ENCODE results near the gene ATRAID. TPM values are rescaled to one million over a fixed set of nuclear protein-coding genes. Genes with fewer than 3 reads are reported as not detected.
"Not testable (repeated sequence)": the region's sequence is repeated elsewhere in the genome, so short reads cannot be mapped to it uniquely, and the experiment has no call there.

The ATRAID gene
- polyA plus RNA-seq (2013, experiment 1 of 2), result 195 TPM
- 199 TPM for polyA plus RNA-seq (2013, experiment 2 of 2)

GRCh38 chr2:27211943-27212625 is at the start of gene ATRAID, which contains the start of gene SLC5A6:
TSS of gene ATRAID (plus strand) at chr2:27212041. CDS start at chr2:27212369, 328 bp downstream.
TSS of gene SLC5A6 (minus strand) at chr2:27212268. CDS start at chr2:27207650, 4,618 bp downstream.
- Histone ChIP-seq H3K27ac (ENCODE audit: low read depth, low read length, severe bottlenecking) (peak within 1 kb of the TSS; percentile 96), H3K4me1 (ENCODE audit: control insufficient read depth, insufficient read depth, low read length, poor library complexity, severe bottlenecking) (peaks cover 27% of the 10 kb centered on the region), H3K9me3 (ENCODE audit: control insufficient read depth, low read length) (no peaks in the 10 kb centered on the region), H3K36me3 (ENCODE audit: control insufficient read depth, insufficient read depth, low read length) (peaks cover 57% of the 10 kb centered on the region), H3K4me3 (ENCODE audit: extremely low read depth, insufficient read depth, low read length, poor library complexity, severe bottlenecking) (peak within 1 kb of the TSS; percentile 79)
- 0% methylated on average over 62 to 67 of the region's 73 CpGs for WGBS, 2 experiments (ENCODE audit: insufficient coverage in 2 of 2)

- Histone ChIP-seq H3K4me1 (ENCODE audit: control insufficient read depth, insufficient read depth, low read length, poor library complexity, severe bottlenecking) (no peaks in the 10 kb centered on the region), H3K27ac (ENCODE audit: low read depth, low read length, severe bottlenecking) (no peak overlapping the region), H3K4me3 (ENCODE audit: extremely low read depth, insufficient read depth, low read length, poor library complexity, severe bottlenecking) (no peak overlapping the region), H3K9me3 (ENCODE audit: control insufficient read depth, low read length) (peaks cover 5% of the 10 kb centered on the region), H3K36me3 (ENCODE audit: control insufficient read depth, insufficient read depth, low read length) (no peaks in the 10 kb centered on the region)
- WGBS, 2 experiments (ENCODE audit: insufficient coverage in 2 of 2), result 87 to 89% methylated on average over 12 to 13 of the region's 15 CpGs
These were observed 49.4 kb upstream of the ATRAID start for GRCh38 chr2:27162151-27163121.

DNA sequence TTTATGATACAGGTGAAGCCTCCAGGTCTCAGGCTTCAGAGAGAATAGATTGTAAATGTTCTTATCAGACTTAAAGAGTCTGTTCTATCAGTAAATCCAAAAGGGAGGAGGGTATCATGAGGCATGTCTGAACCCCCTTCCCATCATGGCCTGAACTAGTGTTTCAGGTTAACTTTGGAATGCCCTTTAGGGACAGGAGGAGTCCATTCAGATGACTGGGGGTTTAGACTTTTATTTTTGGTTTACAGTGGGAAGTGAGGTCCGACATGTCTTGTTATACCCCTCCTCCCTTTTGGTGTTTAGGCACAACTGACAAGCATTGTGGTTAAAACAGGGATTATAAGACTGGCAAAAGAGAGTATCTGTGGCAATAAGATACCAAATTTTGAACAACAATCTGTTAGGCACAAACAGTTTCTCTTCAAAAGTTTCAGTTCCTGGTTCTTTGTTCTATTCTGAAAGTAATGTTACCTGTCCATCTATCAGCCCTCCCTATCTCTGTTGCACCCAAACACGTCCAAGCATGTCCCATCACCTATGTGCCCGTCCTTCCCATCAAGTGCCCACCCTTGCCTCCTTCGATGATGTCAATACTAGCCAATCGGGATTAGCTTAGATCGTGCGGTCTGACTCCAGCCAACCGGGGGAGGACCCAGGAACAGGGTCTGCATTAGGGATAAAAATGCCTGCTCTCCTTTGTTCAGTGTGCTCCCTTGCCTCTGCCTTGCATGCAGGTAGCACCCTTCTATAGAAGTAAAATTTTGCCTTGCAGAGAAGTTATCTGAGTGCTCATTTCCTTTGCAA is 46.7 kb upstream of the ATRAID start:
- no peak overlapping the region for H3K27ac ChIP-seq (ENCODE audit: low read depth, low read length, severe bottlenecking)
- WGBS, 2 experiments (ENCODE audit: insufficient coverage in 2 of 2), result 78 to 95% methylated on average over 7 to 8 of the region's 8 CpGs
- H3K4me1 ChIP-seq (ENCODE audit: control insufficient read depth, insufficient read depth, low read length, poor library complexity, severe bottlenecking), result no peaks in the 10 kb centered on the region
- peaks cover 5% of the 10 kb centered on the region for H3K9me3 ChIP-seq (ENCODE audit: control insufficient read depth, low read length)
- no peak overlapping the region for H3K4me3 ChIP-seq (ENCODE audit: extremely low read depth, insufficient read depth, low read length, poor library complexity, severe bottlenecking)
- H3K36me3 ChIP-seq (ENCODE audit: control insufficient read depth, insufficient read depth, low read length), result no peaks in the 10 kb centered on the region

GRCh38 chr2:27170581-27171337 is 41.1 kb upstream of the ATRAID start:
- Histone ChIP-seq H3K27ac (ENCODE audit: low read depth, low read length, severe bottlenecking) (no peak overlapping the region), H3K36me3 (ENCODE audit: control insufficient read depth, insufficient read depth, low read length) (no peaks in the 10 kb centered on the region), H3K4me1 (ENCODE audit: control insufficient read depth, insufficient read depth, low read length, poor library complexity, severe bottlenecking) (no peaks in the 10 kb centered on the region), H3K4me3 (ENCODE audit: extremely low read depth, insufficient read depth, low read length, poor library complexity, severe bottlenecking) (no peak overlapping the region), H3K9me3 (ENCODE audit: control insufficient read depth, low read length) (no peaks in the 10 kb centered on the region)
- 93 to 100% methylated on average over 1 to 3 of the region's 6 CpGs for whole genome bisulfite sequencing, 2 experiments (ENCODE audit: insufficient coverage in 2 of 2)

DNA sequence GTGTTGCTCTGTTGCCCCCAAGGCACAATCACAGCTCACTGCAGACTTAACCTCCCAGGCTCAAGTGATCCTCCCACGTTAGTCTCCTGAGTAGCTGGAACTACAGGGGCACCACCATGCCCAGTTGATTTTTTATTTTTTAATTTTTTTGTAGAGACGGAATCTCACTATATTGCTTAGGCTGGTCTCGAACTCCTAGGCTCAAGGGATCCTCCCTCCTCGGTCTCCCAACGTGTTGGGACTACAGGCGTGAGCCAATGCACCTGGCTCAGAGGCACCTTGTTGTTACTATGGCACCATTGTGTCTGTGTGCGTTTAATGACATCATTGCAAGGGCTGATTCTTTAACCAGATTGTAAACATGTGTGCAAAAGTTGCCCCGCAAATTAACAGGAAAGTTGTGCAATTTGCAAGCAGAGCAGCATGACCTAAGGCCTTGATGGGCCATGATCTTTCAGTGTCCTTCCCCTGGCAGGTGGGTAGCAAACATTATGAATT is 40.4 kb upstream of the ATRAID start:
- no peaks in the 10 kb centered on the region for H3K4me1 ChIP-seq (ENCODE audit: control insufficient read depth, insufficient read depth, low read length, poor library complexity, severe bottlenecking)
- H3K4me3 ChIP-seq (ENCODE audit: extremely low read depth, insufficient read depth, low read length, poor library complexity, severe bottlenecking), result no peak overlapping the region
- no peak overlapping the region for H3K27ac ChIP-seq (ENCODE audit: low read depth, low read length, severe bottlenecking)
- WGBS, 2 experiments (ENCODE audit: insufficient coverage in 2 of 2), result 90 to 93% methylated on average over 7 of the region's 8 CpGs
- no peaks in the 10 kb centered on the region for H3K9me3 ChIP-seq (ENCODE audit: control insufficient read depth, low read length)
- no peaks in the 10 kb centered on the region for H3K36me3 ChIP-seq (ENCODE audit: control insufficient read depth, insufficient read depth, low read length)

DNA sequence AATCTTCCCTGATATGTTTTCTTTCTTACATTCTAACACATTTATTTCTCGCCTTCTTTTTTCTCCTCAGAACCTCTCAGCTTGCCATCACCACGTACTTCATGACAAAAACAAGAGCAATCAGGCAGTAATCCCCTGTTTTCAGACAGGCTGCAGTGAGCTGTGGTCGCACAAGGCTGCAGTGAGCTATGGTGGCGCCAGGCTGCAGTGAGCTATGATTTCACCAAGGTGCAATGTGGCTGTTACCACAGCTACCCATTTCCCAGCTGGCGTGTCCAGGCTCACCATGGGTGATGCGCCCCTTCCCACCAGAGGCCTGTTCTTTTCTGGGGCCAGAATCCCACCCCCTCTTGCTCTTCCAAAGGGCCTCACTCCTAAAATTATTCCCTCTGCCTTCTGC is 37.2 kb upstream of the ATRAID start:
- H3K9me3 ChIP-seq (ENCODE audit: control insufficient read depth, low read length), result no peaks in the 10 kb centered on the region
- H3K27ac ChIP-seq (ENCODE audit: low read depth, low read length, severe bottlenecking), result no peak overlapping the region
- no peak overlapping the region for H3K4me3 ChIP-seq (ENCODE audit: extremely low read depth, insufficient read depth, low read length, poor library complexity, severe bottlenecking)
- 77 to 83% methylated on average over 5 to 6 of the region's 6 CpGs for WGBS, 2 experiments (ENCODE audit: insufficient coverage in 2 of 2)
- H3K4me1 ChIP-seq (ENCODE audit: control insufficient read depth, insufficient read depth, low read length, poor library complexity, severe bottlenecking), result no peaks in the 10 kb centered on the region
- H3K36me3 ChIP-seq (ENCODE audit: control insufficient read depth, insufficient read depth, low read length), result no peaks in the 10 kb centered on the region

GRCh38 chr2:27175330-27175729 is 36.5 kb upstream of the ATRAID start:
- no peak overlapping the region for H3K27ac ChIP-seq (ENCODE audit: low read depth, low read length, severe bottlenecking)
- WGBS, 2 experiments (ENCODE audit: insufficient coverage in 2 of 2), result 86 to 94% methylated on average over 4 to 6 of the region's 8 CpGs
- no peaks in the 10 kb centered on the region for H3K4me1 ChIP-seq (ENCODE audit: control insufficient read depth, insufficient read depth, low read length, poor library complexity, severe bottlenecking)
- H3K4me3 ChIP-seq (ENCODE audit: extremely low read depth, insufficient read depth, low read length, poor library complexity, severe bottlenecking), result no peak overlapping the region
- no peaks in the 10 kb centered on the region for H3K36me3 ChIP-seq (ENCODE audit: control insufficient read depth, insufficient read depth, low read length)
- H3K9me3 ChIP-seq (ENCODE audit: control insufficient read depth, low read length), result no peaks in the 10 kb centered on the region

GRCh38 chr2:27175781-27176180 is 36.1 kb upstream of the ATRAID start:
- 84 to 100% methylated on average over 2 to 4 of the region's 4 CpGs for WGBS, 2 experiments (ENCODE audit: insufficient coverage in 2 of 2)
- not testable (repeated sequence) for H3K9me3 ChIP-seq (ENCODE audit: control insufficient read depth, low read length); H3K36me3 ChIP-seq (ENCODE audit: control insufficient read depth, insufficient read depth, low read length); H3K4me3 ChIP-seq (ENCODE audit: extremely low read depth, insufficient read depth, low read length, poor library complexity, severe bottlenecking); H3K4me1 ChIP-seq (ENCODE audit: control insufficient read depth, insufficient read depth, low read length, poor library complexity, severe bottlenecking); H3K27ac ChIP-seq (ENCODE audit: low read depth, low read length, severe bottlenecking)

GRCh38 chr2:27177441-27178351 is 34.1 kb upstream of the ATRAID start:
- Histone ChIP-seq H3K4me1 (ENCODE audit: control insufficient read depth, insufficient read depth, low read length, poor library complexity, severe bottlenecking) (no peaks in the 10 kb centered on the region), H3K36me3 (ENCODE audit: control insufficient read depth, insufficient read depth, low read length) (no peaks in the 10 kb centered on the region), H3K27ac (ENCODE audit: low read depth, low read length, severe bottlenecking) (no peak overlapping the region), H3K4me3 (ENCODE audit: extremely low read depth, insufficient read depth, low read length, poor library complexity, severe bottlenecking) (no peak overlapping the region), H3K9me3 (ENCODE audit: control insufficient read depth, low read length) (no peaks in the 10 kb centered on the region)
- 86 to 95% methylated on average over 8 to 10 of the region's 15 CpGs for WGBS, 2 experiments (ENCODE audit: insufficient coverage in 2 of 2)
